ENCODE measurements around the gene ELMO2. TPM values are rescaled to one million over a fixed set of nuclear protein-coding genes. Genes with fewer than 3 reads are reported as not detected.
A peak's percentile ranks its signal among the peaks of the same experiment; 100 is the strongest.

ELMO2 gene
- total and polyA plus RNA-seq, 9 of the 15 experiments (the other 6 are each of a cell fraction or from before 2014, with no cell fraction given): 7.5 to 21.5 (median 15.9) TPM

- TF ChIP-seq ZNF174 (CRISPR knock-in tag; IDR thresholded peaks at IDR 0.05) (no peak), TFAM (CRISPR knock-in tag; conservative IDR thresholded peaks at IDR 0.05) (no peak), MEIS2 (IDR thresholded peaks at IDR 0.05; ENCODE audit: partially characterized antibody) (no peak), ZFX (CRISPR knock-in tag; IDR thresholded peaks at IDR 0.05) (peak; percentile 88), PHF8 (IDR thresholded peaks at IDR 0.05; ENCODE audit: borderline replicate concordance, low read length) (peak; percentile 98; the same call in 1 of the 2 replicates), THRAP3 (IDR thresholded peaks at IDR 0.05; ENCODE audit: borderline replicate concordance) (no peak), VEZF1 (CRISPR knock-in tag; IDR thresholded peaks at IDR 0.05) (peak; percentile 83), NUFIP1 (IDR thresholded peaks at IDR 0.05; ENCODE audit: partially characterized antibody) (no peak), NCOA1 (IDR thresholded peaks at IDR 0.05; ENCODE audit: low read depth) (peak; percentile 59; the same call in 1 of the 2 replicates), NR0B1 (IDR thresholded peaks at IDR 0.05; ENCODE audit: partially characterized antibody) (no peak), MCM3 (IDR thresholded peaks at IDR 0.05) (no peak), SAFB (IDR thresholded peaks at IDR 0.05; ENCODE audit: borderline replicate concordance, low read depth, low read length) (0 out of 2 replicates have a peak, but pooled peaks have one; percentile 39), KDM5B (IDR thresholded peaks at IDR 0.05; ENCODE audit: insufficient replicate concordance, low read depth, low read length) (peak; percentile 81), ZNF316 (IDR thresholded peaks at IDR 0.05) (peak; percentile 80)
- TF ChIP-seq, protein P1, sequence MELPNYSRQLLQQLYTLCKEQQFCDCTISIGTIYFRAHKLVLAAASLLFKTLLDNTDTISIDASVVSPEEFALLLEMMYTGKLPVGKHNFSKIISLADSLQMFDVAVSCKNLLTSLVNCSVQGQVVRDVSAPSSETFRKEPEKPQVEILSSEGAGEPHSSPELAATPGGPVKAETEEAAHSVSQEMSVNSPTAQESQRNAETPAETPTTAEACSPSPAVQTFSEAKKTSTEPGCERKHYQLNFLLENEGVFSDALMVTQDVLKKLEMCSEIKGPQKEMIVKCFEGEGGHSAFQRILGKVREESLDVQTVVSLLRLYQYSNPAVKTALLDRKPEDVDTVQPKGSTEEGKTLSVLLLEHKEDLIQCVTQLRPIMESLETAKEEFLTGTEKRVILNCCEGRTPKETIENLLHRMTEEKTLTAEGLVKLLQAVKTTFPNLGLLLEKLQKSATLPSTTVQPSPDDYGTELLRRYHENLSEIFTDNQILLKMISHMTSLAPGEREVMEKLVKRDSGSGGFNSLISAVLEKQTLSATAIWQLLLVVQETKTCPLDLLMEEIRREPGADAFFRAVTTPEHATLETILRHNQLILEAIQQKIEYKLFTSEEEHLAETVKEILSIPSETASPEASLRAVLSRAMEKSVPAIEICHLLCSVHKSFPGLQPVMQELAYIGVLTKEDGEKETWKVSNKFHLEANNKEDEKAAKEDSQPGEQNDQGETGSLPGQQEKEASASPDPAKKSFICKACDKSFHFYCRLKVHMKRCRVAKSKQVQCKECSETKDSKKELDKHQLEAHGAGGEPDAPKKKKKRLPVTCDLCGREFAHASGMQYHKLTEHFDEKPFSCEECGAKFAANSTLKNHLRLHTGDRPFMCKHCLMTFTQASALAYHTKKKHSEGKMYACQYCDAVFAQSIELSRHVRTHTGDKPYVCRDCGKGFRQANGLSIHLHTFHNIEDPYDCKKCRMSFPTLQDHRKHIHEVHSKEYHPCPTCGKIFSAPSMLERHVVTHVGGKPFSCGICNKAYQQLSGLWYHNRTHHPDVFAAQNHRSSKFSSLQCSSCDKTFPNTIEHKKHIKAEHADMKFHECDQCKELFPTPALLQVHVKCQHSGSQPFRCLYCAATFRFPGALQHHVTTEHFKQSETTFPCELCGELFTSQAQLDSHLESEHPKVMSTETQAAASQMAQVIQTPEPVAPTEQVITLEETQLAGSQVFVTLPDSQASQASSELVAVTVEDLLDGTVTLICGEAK (IDR thresholded peaks at IDR 0.05): peak; percentile 97
- TF ChIP-seq, protein P1 (CRISPR knock-in tag; IDR thresholded peaks at IDR 0.05): no peak
These were observed 42.3 kb downstream of the ELMO2 start (continued) for GRCh38 chr20:46363874-46364669.
